OCI-LY3 (cell line): ENCODE results near the gene MAP3K3.
A peak's percentile ranks its signal among the peaks of the same experiment; 100 is the strongest.

Source experiments
- H2AFZ ChIP-seq: fragments of 200-600, 300-600 bp; shearing (Covaris generic); 2 replicates; pipeline ENCODE4 v1.6.0; 2014; ENCODE audit warnings: antibody characterized with exemption, low read depth, low read length
- H3K27ac ChIP-seq: fragments of 200-600, 300-600 bp; sonication (generic); 2 replicates; pipeline ENCODE4 v1.5.1; 2014; ENCODE audit warnings: mild to moderate bottlenecking, low read length, moderate library complexity, mixed read lengths
- H3K27me3 ChIP-seq: fragments of 200-600, 300-600 bp; sonication (generic); 2 replicates; pipeline ENCODE4 v1.6.1; 2014; ENCODE audit warnings: low read depth, low read length, mixed read lengths
- H3K36me3 ChIP-seq: fragments of 200-600, 300-600 bp; sonication (generic); replicated peaks from 2 replicates; pipeline ENCODE3; 2014; ENCODE audit warnings: low read depth, low read length, mixed read lengths
- H3K4me1 ChIP-seq: fragments of 300-600, 200-600 bp; sonication (generic); 2 replicates; pipeline ENCODE4 v1.6.1; 2014; ENCODE audit warnings: low read length, mixed read lengths
- H3K4me2 ChIP-seq: fragments of 200-600, 300-600 bp; sonication (generic); 2 replicates; pipeline ENCODE4 v1.6.1; 2014; ENCODE audit warnings: low read length, mixed read lengths
- H3K4me3 ChIP-seq: fragments of 300-600, 200-600 bp; sonication (generic); 2 replicates; pipeline ENCODE4 v1.5.1; 2014; ENCODE audit warnings: antibody characterized with exemption, mild to moderate bottlenecking, low read length, moderate library complexity
- H3K79me2 ChIP-seq: fragments of 300-600, 200-600 bp; shearing (Covaris generic); 2 replicates; pipeline ENCODE4 v1.6.1; 2014; ENCODE audit warnings: mild to moderate bottlenecking, low read length, mixed read lengths
- H3K9ac ChIP-seq: fragments of 300-600, 200-600 bp; shearing (Covaris generic); 2 replicates; pipeline ENCODE4 v1.6.0; 2014; ENCODE audit warnings: mild to moderate bottlenecking, low read length, moderate library complexity
- H3K9me3 ChIP-seq: fragments of 200-600, 300-600 bp; shearing (Covaris generic); 2 replicates; pipeline ENCODE4 v1.6.1; 2014; ENCODE audit warnings: low read length, mixed read lengths; ENCODE audit not compliant: insufficient read depth
- H4K20me1 ChIP-seq: fragments of 200-600, 300-600 bp; sonication (generic); 2 replicates; pipeline ENCODE4 v1.6.1; 2016; ENCODE audit warnings: low read length, mixed read lengths; ENCODE audit not compliant: insufficient read depth
- EZH2phosphoT487 ChIP-seq: fragments of 200-600 bp; shearing (Covaris generic); IDR thresholded peaks from 2 replicates; pipeline ENCODE4 v1.6.1; 2018; ENCODE audit warnings: antibody characterized with exemption, mixed run types, low read depth
- TF ChIP-seq, protein P1 (sequence below): fragments of 200-600, 300-600 bp; sonication (generic); IDR thresholded peaks from 2 replicates; pipeline ENCODE4 v1.5.1; 2014; ENCODE audit warnings: antibody characterized with exemption, low read length, low read depth

Gene MAP3K3

DNA sequence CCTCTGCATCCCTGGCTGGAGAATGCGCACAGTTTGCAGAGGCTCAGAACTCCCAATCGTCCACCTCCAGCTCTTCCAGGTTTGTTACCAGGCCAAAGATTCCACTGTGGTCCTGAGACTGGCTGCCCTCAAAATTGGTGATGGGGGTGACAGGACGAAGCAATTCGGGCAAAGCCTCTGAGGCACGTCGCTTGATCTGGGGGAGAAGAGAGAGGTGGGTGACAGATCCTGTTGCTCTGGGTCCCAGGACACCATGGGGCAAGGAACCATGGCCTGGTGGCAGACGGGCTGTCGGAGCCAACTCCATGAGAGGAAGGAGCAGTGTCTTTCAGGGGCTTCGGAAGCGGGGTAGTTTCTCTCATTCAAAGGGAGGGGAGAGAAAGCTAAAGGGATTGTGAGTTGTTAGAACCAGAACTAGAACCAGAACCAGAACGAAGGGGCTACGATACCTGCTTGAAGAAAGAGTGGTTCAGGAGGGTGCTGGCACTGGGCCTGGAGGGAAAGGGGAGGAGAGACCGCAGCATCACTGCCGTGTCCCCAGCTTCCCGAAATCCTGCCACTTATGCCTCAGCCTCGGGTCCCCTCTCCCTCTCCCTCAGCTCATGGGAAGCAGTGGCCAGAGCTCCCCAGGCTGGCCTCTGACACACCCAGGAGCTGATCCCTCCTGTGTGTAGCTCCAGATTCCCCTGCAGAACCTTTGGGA, 81.5 kb downstream of the MAP3K3 start:
- Histone ChIP-seq H3K36me3 (peaks cover 31% of the 10 kb centered on the region), H3K9me3 (peaks cover 8% of the 10 kb centered on the region; the same call in 1 of the 2 replicates), H3K27me3 (no peaks in the 10 kb centered on the region), H4K20me1 (no peaks in the 10 kb centered on the region), H3K9ac (no peak overlapping the region), H3K4me1 (peaks cover 20% of the 10 kb centered on the region), H3K4me2 (no peak overlapping the region), H3K4me3 (no peak overlapping the region), H3K79me2 (peaks cover 15% of the 10 kb centered on the region), H2AFZ (no peak overlapping the region), H3K27ac (no peak overlapping the region)
- no peak for TF ChIP-seq EZH2phosphoT487
- TF ChIP-seq, protein P1, sequence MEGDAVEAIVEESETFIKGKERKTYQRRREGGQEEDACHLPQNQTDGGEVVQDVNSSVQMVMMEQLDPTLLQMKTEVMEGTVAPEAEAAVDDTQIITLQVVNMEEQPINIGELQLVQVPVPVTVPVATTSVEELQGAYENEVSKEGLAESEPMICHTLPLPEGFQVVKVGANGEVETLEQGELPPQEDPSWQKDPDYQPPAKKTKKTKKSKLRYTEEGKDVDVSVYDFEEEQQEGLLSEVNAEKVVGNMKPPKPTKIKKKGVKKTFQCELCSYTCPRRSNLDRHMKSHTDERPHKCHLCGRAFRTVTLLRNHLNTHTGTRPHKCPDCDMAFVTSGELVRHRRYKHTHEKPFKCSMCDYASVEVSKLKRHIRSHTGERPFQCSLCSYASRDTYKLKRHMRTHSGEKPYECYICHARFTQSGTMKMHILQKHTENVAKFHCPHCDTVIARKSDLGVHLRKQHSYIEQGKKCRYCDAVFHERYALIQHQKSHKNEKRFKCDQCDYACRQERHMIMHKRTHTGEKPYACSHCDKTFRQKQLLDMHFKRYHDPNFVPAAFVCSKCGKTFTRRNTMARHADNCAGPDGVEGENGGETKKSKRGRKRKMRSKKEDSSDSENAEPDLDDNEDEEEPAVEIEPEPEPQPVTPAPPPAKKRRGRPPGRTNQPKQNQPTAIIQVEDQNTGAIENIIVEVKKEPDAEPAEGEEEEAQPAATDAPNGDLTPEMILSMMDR = no peak

DNA sequence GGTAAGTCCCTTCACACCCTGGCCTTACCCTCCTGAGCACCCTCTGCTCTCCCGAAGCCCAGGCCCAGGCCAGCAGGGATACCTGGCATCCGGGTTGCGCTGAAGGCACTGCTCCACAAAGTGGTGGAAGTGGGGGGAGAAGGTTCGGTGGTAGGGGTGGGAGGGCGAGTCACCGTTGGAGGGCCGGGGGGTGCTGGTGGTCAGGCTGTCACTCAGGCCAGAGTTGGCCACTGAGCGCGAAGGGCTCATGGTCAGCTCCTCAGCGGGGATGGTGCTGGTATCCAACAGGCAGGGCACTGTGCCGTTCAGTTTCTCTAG, 82.0 kb downstream of the MAP3K3 start:
- Histone ChIP-seq H3K27ac (no peak overlapping the region), H3K79me2 (peaks cover 10% of the 10 kb centered on the region), H3K36me3 (peaks cover 32% of the 10 kb centered on the region), H2AFZ (no peak overlapping the region), H4K20me1 (no peaks in the 10 kb centered on the region), H3K27me3 (no peaks in the 10 kb centered on the region), H3K9me3 (peaks cover 8% of the 10 kb centered on the region; the same call in 1 of the 2 replicates), H3K4me1 (peaks cover 20% of the 10 kb centered on the region), H3K9ac (no peak overlapping the region), H3K4me2 (no peak overlapping the region), H3K4me3 (no peak overlapping the region)
- no peak for TF ChIP-seq EZH2phosphoT487
- TF ChIP-seq, protein P1 = no peak

DNA sequence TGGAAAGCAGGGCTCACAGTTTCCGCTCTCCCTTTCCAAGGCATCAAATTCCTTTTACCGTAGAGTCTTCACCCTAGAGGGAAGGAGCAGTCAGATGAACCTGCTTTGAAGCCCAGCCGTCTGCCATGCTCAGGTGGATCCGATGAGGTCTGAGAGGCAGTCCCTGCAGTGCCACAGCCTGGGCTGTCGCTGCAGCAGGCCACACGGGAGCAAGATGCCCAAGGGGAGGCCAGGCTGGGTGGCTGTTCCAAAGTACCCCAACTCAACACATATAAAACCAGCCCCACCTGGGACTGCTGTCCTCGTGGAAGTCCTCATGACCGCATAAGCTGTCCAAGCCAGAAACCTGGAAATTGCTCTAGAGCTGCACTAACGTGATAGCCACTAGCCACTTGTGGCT, 82.6 kb downstream of the MAP3K3 start:
- Histone ChIP-seq H3K27ac (no peak overlapping the region), H4K20me1 (no peaks in the 10 kb centered on the region), H3K9me3 (peaks cover 8% of the 10 kb centered on the region; the same call in 1 of the 2 replicates), H3K27me3 (no peaks in the 10 kb centered on the region), H3K79me2 (peaks cover 10% of the 10 kb centered on the region), H3K9ac (no peak overlapping the region), H3K4me3 (no peak overlapping the region), H2AFZ (no peak overlapping the region), H3K36me3 (peaks cover 37% of the 10 kb centered on the region), H3K4me1 (peaks cover 20% of the 10 kb centered on the region), H3K4me2 (no peak overlapping the region)
- no peak for TF ChIP-seq EZH2phosphoT487
- TF ChIP-seq, protein P1 = no peak

DNA sequence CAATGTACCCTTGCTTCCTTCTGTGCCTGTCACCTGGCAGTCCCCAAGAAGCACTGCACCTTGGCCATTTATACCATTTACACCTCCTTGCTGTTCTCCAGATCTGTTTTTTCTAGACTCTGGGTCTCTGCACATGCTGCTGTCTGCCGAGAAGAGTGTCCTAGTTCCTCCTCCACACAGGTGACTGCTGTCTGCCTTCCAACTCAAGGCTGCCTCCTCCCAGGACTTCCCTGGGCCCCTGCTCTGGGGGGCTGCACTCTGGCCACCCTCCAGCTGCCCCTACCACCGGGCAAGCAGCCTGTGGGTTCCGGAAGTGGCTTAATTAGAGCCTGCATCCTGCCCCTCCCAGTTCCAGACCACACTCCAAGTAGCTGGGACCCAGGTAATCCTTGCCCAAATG, 83.4 kb downstream of the MAP3K3 start:
- H3K79me2 ChIP-seq = peaks cover 9% of the 10 kb centered on the region
- no peak overlapping the region for H3K4me3 ChIP-seq
- H3K27me3 ChIP-seq = no peaks in the 10 kb centered on the region
- peaks cover 43% of the 10 kb centered on the region for H3K36me3 ChIP-seq
- H3K4me2 ChIP-seq = no peak overlapping the region
- no peak for TF ChIP-seq EZH2phosphoT487
- TF ChIP-seq, protein P1 = no peak
- no peaks in the 10 kb centered on the region for H4K20me1 ChIP-seq
- H2AFZ ChIP-seq = no peak overlapping the region
- peak overlapping the region; percentile 8; the same call in 1 of the 2 replicates for H3K27ac ChIP-seq
- no peak overlapping the region for H3K9ac ChIP-seq
- peaks cover 19% of the 10 kb centered on the region for H3K4me1 ChIP-seq
- peaks cover 8% of the 10 kb centered on the region; the same call in 1 of the 2 replicates for H3K9me3 ChIP-seq
